Measurements from ENCODE around the gene KANSL1. TPM values are rescaled to one million over a fixed set of nuclear protein-coding genes. Genes with fewer than 3 reads are reported as not detected.

KANSL1 gene
- total RNA-seq, 1 donor from 2014 or later = 129 TPM

GRCh38 chr17:46163316-46163715 is 29.9 kb downstream of the KANSL1 start:
- DNase-seq (ENCODE audit: extremely low spot score, unreplicated experiment) = no peak
- TF ChIP-seq, protein P1, sequence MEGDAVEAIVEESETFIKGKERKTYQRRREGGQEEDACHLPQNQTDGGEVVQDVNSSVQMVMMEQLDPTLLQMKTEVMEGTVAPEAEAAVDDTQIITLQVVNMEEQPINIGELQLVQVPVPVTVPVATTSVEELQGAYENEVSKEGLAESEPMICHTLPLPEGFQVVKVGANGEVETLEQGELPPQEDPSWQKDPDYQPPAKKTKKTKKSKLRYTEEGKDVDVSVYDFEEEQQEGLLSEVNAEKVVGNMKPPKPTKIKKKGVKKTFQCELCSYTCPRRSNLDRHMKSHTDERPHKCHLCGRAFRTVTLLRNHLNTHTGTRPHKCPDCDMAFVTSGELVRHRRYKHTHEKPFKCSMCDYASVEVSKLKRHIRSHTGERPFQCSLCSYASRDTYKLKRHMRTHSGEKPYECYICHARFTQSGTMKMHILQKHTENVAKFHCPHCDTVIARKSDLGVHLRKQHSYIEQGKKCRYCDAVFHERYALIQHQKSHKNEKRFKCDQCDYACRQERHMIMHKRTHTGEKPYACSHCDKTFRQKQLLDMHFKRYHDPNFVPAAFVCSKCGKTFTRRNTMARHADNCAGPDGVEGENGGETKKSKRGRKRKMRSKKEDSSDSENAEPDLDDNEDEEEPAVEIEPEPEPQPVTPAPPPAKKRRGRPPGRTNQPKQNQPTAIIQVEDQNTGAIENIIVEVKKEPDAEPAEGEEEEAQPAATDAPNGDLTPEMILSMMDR (conservative IDR thresholded peaks at IDR 0.05) = no peak
- peaks cover 60% of the 10 kb centered on the region for H3K4me1 Mint-ChIP-seq (ENCODE audit: unreplicated experiment)
- H3K36me3 Mint-ChIP-seq = peaks cover 41% of the 10 kb centered on the region
- no peaks in the 10 kb centered on the region for H3K27me3 Mint-ChIP-seq
- no peak overlapping the region for H3K4me3 Mint-ChIP-seq
- peaks cover 8% of the 10 kb centered on the region for H3K9me3 Mint-ChIP-seq
- H3K27ac Mint-ChIP-seq = peak overlapping the region; percentile 21

DNA sequence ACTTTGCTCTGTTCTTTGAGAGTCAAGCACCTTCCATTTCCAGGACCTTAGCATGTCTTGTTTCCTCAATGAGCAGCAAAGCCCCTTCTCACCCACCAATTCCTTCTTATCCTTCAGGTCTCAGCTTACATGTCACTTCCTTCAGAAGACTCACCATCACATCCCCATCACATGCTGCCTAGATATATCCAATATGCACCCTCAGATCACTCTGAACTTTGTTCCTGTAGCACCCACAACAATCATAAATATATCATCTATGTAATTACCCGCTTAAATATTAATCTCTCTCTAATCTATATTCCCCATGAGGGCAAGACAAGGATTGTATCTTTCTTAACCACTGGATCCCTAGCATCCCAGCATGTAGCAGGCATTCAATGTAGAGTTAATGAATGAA is 30.4 kb downstream of the KANSL1 start:
- peaks cover 39% of the 10 kb centered on the region for H3K36me3 Mint-ChIP-seq
- peaks cover 8% of the 10 kb centered on the region for H3K9me3 Mint-ChIP-seq
- no peak overlapping the region for H3K4me3 Mint-ChIP-seq
- TF ChIP-seq, protein P1 (conservative IDR thresholded peaks at IDR 0.05) = no peak
- H3K4me1 Mint-ChIP-seq (ENCODE audit: unreplicated experiment) = peaks cover 60% of the 10 kb centered on the region
- peak overlapping the region; percentile 2 for H3K27ac Mint-ChIP-seq
- no peaks in the 10 kb centered on the region for H3K27me3 Mint-ChIP-seq
- no peak for DNase-seq (ENCODE audit: extremely low spot score, unreplicated experiment)

- TF ChIP-seq, protein P1 (conservative IDR thresholded peaks at IDR 0.05) = no peak
- peaks cover 31% of the 10 kb centered on the region for H3K36me3 Mint-ChIP-seq
- peaks cover 66% of the 10 kb centered on the region for H3K4me1 Mint-ChIP-seq (ENCODE audit: unreplicated experiment)
- peaks cover 8% of the 10 kb centered on the region for H3K9me3 Mint-ChIP-seq
- no peak for DNase-seq (ENCODE audit: extremely low spot score, unreplicated experiment)
- H3K27me3 Mint-ChIP-seq = no peaks in the 10 kb centered on the region
- no peak overlapping the region for H3K27ac Mint-ChIP-seq
- H3K4me3 Mint-ChIP-seq = no peak overlapping the region
Measured at GRCh38 chr17:46160169-46160568, 33.1 kb downstream of the KANSL1 start.

- Mint-ChIP-seq H3K27me3 (no peaks in the 10 kb centered on the region), H3K9me3 (peaks cover 8% of the 10 kb centered on the region), H3K36me3 (peaks cover 29% of the 10 kb centered on the region), H3K27ac (no peak overlapping the region), H3K4me1 (ENCODE audit: unreplicated experiment) (peaks cover 64% of the 10 kb centered on the region), H3K4me3 (no peak overlapping the region)
- no peak for DNase-seq (ENCODE audit: extremely low spot score, unreplicated experiment)
- TF ChIP-seq, protein P1 (conservative IDR thresholded peaks at IDR 0.05) = no peak
Measured at GRCh38 chr17:46159686-46160085, 33.5 kb downstream of the KANSL1 start.

- peaks cover 61% of the 10 kb centered on the region for H3K4me1 Mint-ChIP-seq (ENCODE audit: unreplicated experiment)
- peak overlapping the region; percentile 73 for H3K27ac Mint-ChIP-seq
- peaks cover 19% of the 10 kb centered on the region for H3K36me3 Mint-ChIP-seq
- peak overlapping the region; percentile 9 for H3K4me3 Mint-ChIP-seq
- DNase-seq (ENCODE audit: extremely low spot score, unreplicated experiment) = no peak
- TF ChIP-seq, protein P1 (conservative IDR thresholded peaks at IDR 0.05) = no peak
- peaks cover 8% of the 10 kb centered on the region for H3K9me3 Mint-ChIP-seq
- H3K27me3 Mint-ChIP-seq = no peaks in the 10 kb centered on the region
Measured at GRCh38 chr17:46158323-46159296, 34.6 kb downstream of the KANSL1 start.
